Loucy (cell line): ENCODE data around the gene ORAI1.

ENCODE experiments used
- CTCF ChIP-seq: fragments of 200-600 bp; sonication (generic); conservative IDR thresholded peaks from 2 replicates; pipeline ENCODE4 v1.5.1; 2014; ENCODE audit warnings: mild to moderate bottlenecking, antibody characterized with exemption, low read length
- EZH2phosphoT487 ChIP-seq: fragments of 200-600 bp; IDR thresholded peaks from 2 replicates; pipeline ENCODE4 v1.6.1; 2018; ENCODE audit warnings: antibody characterized with exemption, mild to moderate bottlenecking, moderate library complexity, borderline replicate concordance

DNA sequence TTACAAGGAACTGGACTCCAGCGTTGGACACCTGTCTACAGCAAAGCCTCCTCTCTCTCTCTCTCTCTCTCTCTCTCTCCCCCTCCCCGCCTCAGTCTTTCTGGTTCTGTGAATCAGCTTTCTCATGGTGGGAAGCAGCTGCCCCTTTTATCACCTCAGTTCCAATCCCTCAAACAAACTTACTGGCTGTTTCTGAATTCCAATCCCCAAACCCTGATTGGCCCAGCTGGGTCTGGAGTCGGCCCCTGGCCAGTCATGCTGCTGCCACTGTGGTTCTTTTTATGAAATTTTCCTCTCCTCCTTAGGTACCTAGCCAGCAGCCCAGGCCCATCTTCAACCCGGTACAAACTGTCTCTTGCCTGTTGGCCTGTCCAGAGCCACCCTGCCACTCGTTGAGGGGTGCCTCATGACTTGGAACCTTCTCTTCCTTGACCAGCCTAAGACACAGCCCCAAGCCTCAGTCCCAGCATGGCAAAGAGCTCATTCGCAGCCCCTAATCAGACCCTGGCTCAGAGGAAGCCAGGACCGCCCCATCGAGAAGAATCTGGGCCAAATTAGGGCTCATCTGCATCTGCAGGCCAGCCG lies 52.5 kb downstream of the ORAI1 start:
- no peak for TF ChIP-seq CTCF
- no peak for TF ChIP-seq EZH2phosphoT487
